ENCODE measurements around the gene RASSF5. TPM values are rescaled to one million over a fixed set of nuclear protein-coding genes. Genes with fewer than 3 reads are reported as not detected.
A peak's percentile ranks its signal among the peaks of the same experiment; 100 is the strongest.

RASSF5 gene
- total and polyA plus RNA-seq, 9 of the 15 experiments (the other 6 are each of a cell fraction or from before 2014, with no cell fraction given), result 6.1 to 41.0 (median 25.2) TPM

GRCh38 chr1:206503591-206504362 lies 3.6 kb upstream of the RASSF5 start (continued):
- TF ChIP-seq E2F4 (CRISPR knock-in tag; IDR thresholded peaks at IDR 0.05; ENCODE audit: low read depth) (no peak), SIX5 (IDR thresholded peaks at IDR 0.05; ENCODE audit: borderline replicate concordance in 1 of 2, insufficient read depth in 1 of 2, low read depth in 1 of 2, low read length in 2 of 2) (no peak), TAF15 (IDR thresholded peaks at IDR 0.05; ENCODE audit: low read depth, low read length) (no peak), POLR2G (IDR thresholded peaks at IDR 0.05; ENCODE audit: low read depth, low read length) (no peak), DDX20 (tag; IDR thresholded peaks at IDR 0.05; ENCODE audit: low read depth) (no peak), RUNX1 (IDR thresholded peaks at IDR 0.05; ENCODE audit: low read depth) (no peak), PCBP2 (IDR thresholded peaks at IDR 0.05; ENCODE audit: low read depth, low read length, poor library complexity, severe bottlenecking) (no peak), CLOCK (CRISPR knock-in tag; IDR thresholded peaks at IDR 0.05; ENCODE audit: borderline replicate concordance) (no peak), CHCHD3 (CRISPR knock-in tag; IDR thresholded peaks at IDR 0.05) (no peak), BRF1 (IDR thresholded peaks at IDR 0.05; ENCODE audit: borderline replicate concordance, extremely low read depth, insufficient read length) (no peak), SMAD3 (CRISPR knock-in tag; conservative IDR thresholded peaks at IDR 0.05) (peak; percentile 42; the same call in 1 of the 2 replicates), ZNF318 (IDR thresholded peaks at IDR 0.05; ENCODE audit: borderline replicate concordance in 1 of 2, low read depth in 1 of 2) (0 out of 4 replicates have a peak, but pooled peaks of 1 of the 2 experiments have one; percentile 57), ZNF184 (CRISPR knock-in tag; IDR thresholded peaks at IDR 0.05) (no peak)

Data from K562 (cell line).